ENCODE data around the gene INSIG1. TPM values are rescaled to one million over a fixed set of nuclear protein-coding genes. Genes with fewer than 3 reads are reported as not detected.

INSIG1 gene
- total and polyA plus RNA-seq, 2 donors (not counting 3 experiments of a cell fraction or from before 2014, with no cell fraction given), result 79.3 to 102 TPM

DNA sequence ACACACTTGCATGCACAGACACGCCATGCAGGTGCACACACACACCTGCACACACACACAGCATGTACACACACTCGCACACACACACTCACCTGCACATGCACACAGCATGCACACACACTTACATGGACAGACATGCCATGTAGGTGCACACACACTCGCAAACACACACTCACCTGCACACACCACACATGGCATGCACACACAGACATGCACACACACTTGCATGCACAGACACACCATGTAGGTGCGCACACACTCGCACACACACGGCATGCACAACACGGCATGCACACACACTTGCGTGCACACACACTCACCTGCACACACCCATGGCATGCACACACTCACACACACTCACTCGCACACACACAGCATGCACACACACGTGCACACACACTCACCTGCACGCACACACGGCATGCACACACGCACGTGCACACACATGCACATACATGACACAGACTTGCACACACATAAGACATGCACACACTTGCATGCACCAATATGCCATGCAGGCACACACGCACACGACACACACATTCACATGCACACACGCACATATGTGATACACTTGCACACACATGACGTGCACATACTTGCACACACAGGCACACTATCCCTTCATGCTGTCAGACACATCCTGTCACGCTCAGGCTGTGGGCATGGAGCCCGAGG lies 56.8 kb downstream of the INSIG1 start:
- FAIRE-seq, result no peak
- POLR2A ChIA-PET, result no interaction called here
- no peaks in the 10 kb centered on the region for H3K9me1 ChIP-seq (replicated peaks; ENCODE audit: control insufficient read depth, extremely low read depth, insufficient read depth, low read length)

More for the DNA sequence above, 56.8 kb downstream of the INSIG1 start:
- H3K4me3 ChIP-seq (replicated peaks in 1 of 3; ENCODE audit: insufficient read depth in 1 of 3, low read depth in 1 of 3, low read length in 3 of 3), result no peak overlapping the region
- peaks cover 0 to 3% of the 10 kb centered on the region in 2 experiments for H3K27me3 ChIP-seq (ENCODE audit: control insufficient read depth in 2 of 2, insufficient read depth in 2 of 2, low read length in 2 of 2)
- H3K79me2 ChIP-seq (ENCODE audit: control insufficient read depth, insufficient read depth, low read length), result no peaks in the 10 kb centered on the region
- H3K9me3 ChIP-seq (replicated peaks; ENCODE audit: control insufficient read depth, insufficient read depth, low read length), result no peaks in the 10 kb centered on the region
- TF ChIP-seq EZH2 (IDR thresholded peaks at IDR 0.05; ENCODE audit: borderline replicate concordance, low read depth, low read length, severe bottlenecking), result no peak
- no peak for TF ChIP-seq POLR2A (IDR thresholded peaks at IDR 0.05; ENCODE audit: low read depth, low read length)
- TF ChIP-seq, protein P1, sequence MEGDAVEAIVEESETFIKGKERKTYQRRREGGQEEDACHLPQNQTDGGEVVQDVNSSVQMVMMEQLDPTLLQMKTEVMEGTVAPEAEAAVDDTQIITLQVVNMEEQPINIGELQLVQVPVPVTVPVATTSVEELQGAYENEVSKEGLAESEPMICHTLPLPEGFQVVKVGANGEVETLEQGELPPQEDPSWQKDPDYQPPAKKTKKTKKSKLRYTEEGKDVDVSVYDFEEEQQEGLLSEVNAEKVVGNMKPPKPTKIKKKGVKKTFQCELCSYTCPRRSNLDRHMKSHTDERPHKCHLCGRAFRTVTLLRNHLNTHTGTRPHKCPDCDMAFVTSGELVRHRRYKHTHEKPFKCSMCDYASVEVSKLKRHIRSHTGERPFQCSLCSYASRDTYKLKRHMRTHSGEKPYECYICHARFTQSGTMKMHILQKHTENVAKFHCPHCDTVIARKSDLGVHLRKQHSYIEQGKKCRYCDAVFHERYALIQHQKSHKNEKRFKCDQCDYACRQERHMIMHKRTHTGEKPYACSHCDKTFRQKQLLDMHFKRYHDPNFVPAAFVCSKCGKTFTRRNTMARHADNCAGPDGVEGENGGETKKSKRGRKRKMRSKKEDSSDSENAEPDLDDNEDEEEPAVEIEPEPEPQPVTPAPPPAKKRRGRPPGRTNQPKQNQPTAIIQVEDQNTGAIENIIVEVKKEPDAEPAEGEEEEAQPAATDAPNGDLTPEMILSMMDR (IDR thresholded peaks at IDR 0.05; ENCODE audit: extremely low read depth in 1 of 2, insufficient read depth in 1 of 2, low read depth in 1 of 2, low read length in 2 of 2), result no peak
- TF ChIP-seq GATA2 (IDR thresholded peaks at IDR 0.05; ENCODE audit: insufficient read depth, insufficient read length, low read depth, low read length), result no peak
- TF ChIP-seq, protein P2, sequence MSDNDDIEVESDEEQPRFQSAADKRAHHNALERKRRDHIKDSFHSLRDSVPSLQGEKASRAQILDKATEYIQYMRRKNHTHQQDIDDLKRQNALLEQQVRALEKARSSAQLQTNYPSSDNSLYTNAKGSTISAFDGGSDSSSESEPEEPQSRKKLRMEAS (IDR thresholded peaks at IDR 0.05; ENCODE audit: insufficient read depth, insufficient read length), result no peak
- no peak for TF ChIP-seq JUN (IDR thresholded peaks at IDR 0.05; ENCODE audit: borderline replicate concordance, insufficient read depth, insufficient read length, low read depth)
- no peak for TF ChIP-seq POLR2AphosphoS5 (IDR thresholded peaks at IDR 0.05; ENCODE audit: insufficient read depth, low read depth, low read length)
- TF ChIP-seq MYC (IDR thresholded peaks at IDR 0.05; ENCODE audit: low read depth, low read length), result no peak
- no peak for TF ChIP-seq FOS (IDR thresholded peaks at IDR 0.05; ENCODE audit: borderline replicate concordance, insufficient read depth, low read length)
- H2AFZ ChIP-seq (ENCODE audit: low read depth, low read length), result no peak overlapping the region
- no peak overlapping the region for H3K27ac ChIP-seq (ENCODE audit: insufficient read depth, low read depth, low read length)
- dilution Hi-C loops (cut with MboI; ENCODE audit: extremely low pct_ligation_motif_present, low sequenced_read_pairs) (no loop called here), intact Hi-C loops (cut with micrococcal nuclease) (no loop called here)
- H3K36me3 ChIP-seq (ENCODE audit: control insufficient read depth in 2 of 2, extremely low read depth in 1 of 2, insufficient read depth in 2 of 2, low read length in 2 of 2), result no peaks in the 10 kb centered on the region
- no peaks in the 10 kb centered on the region for H4K20me1 ChIP-seq (replicated peaks; ENCODE audit: control insufficient read depth, extremely low read depth, insufficient read depth, low read length)
- CTCF ChIA-PET, result interaction anchor here (4.7 kb wide), 1 partner anchor 427 kb away, joined by 62 read pairs; no protein-coding TSS in a partner anchor
- DNase-seq (ENCODE audit: low read depth, low spot score), result no peak
- H3K4me2 ChIP-seq (ENCODE audit: insufficient read depth, low read length), result no peak overlapping the region
- no TSS peak for BruUV-seq (replicated peaks)
- H3K4me1 ChIP-seq (ENCODE audit: control insufficient read depth, extremely low read depth, insufficient read depth, low read length), result no peaks in the 10 kb centered on the region
- no peak overlapping the region for H3K9ac ChIP-seq (replicated peaks; ENCODE audit: extremely low read depth, insufficient read depth, low read length)
